GM21576 (cell line): Measurements from ENCODE around the gene IGSF9B.
"Not testable (repeated sequence)": the region's sequence is repeated elsewhere in the genome, so short reads cannot be mapped to it uniquely, and the experiment has no call there.

Experiments
- ATAC-seq: cut with Tn5 transposase; IDR thresholded peaks from one replicate; pipeline ENCODE4 v1.9.1; 2021; ENCODE audit warnings: mild to moderate bottlenecking, moderate library complexity; ENCODE audit not compliant: unreplicated experiment

Gene IGSF9B, protein sequence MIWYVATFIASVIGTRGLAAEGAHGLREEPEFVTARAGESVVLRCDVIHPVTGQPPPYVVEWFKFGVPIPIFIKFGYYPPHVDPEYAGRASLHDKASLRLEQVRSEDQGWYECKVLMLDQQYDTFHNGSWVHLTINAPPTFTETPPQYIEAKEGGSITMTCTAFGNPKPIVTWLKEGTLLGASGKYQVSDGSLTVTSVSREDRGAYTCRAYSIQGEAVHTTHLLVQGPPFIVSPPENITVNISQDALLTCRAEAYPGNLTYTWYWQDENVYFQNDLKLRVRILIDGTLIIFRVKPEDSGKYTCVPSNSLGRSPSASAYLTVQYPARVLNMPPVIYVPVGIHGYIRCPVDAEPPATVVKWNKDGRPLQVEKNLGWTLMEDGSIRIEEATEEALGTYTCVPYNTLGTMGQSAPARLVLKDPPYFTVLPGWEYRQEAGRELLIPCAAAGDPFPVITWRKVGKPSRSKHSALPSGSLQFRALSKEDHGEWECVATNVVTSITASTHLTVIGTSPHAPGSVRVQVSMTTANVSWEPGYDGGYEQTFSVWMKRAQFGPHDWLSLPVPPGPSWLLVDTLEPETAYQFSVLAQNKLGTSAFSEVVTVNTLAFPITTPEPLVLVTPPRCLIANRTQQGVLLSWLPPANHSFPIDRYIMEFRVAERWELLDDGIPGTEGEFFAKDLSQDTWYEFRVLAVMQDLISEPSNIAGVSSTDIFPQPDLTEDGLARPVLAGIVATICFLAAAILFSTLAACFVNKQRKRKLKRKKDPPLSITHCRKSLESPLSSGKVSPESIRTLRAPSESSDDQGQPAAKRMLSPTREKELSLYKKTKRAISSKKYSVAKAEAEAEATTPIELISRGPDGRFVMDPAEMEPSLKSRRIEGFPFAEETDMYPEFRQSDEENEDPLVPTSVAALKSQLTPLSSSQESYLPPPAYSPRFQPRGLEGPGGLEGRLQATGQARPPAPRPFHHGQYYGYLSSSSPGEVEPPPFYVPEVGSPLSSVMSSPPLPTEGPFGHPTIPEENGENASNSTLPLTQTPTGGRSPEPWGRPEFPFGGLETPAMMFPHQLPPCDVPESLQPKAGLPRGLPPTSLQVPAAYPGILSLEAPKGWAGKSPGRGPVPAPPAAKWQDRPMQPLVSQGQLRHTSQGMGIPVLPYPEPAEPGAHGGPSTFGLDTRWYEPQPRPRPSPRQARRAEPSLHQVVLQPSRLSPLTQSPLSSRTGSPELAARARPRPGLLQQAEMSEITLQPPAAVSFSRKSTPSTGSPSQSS (N-terminal part only)

DNA sequence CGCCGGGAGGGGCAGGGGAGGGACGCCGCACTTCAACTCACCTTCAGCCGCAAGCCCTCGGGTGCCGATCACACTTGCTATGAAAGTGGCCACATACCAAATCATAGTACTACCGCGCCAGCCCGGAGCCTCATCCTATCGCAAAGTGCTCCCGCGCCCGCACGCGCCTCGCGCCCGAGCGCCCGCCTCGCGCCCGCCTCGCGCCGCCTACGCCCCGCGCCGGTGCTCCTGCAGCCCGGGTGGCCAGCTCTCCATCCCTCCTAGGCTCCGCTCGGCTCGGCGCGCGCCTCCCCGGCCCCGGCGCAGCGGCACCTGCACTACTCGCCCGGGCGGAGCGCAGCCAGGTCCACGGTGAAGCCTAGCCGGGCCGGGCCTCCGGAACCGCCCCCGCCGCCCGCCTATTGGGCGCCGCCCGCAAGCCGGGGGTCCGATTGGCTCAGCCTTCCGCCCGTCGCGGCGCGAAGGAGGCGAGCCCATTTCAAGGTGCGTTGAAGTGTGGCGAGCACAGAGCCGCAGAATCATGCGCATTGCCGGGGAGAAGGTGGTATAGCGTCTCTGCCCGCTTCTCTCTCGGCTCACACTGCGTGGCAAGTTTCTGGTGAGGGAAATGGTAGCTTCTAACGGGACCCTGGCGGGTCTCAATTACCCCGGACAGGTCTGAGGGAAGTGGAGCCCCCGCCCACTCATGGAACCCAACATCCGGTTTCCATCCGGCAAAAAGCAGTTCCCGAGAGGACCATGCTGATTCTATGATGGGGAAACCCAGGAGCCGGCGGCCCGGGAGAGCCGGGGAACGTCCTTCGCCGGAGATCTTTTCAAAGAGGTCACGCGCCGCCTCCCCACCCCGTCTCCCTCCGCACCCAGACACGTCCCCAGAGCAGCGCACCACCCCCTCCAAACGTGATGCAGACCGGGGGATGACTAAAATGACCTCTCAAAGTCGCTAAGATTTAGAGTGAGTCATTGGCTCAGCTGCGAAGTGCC is at the start of gene IGSF9B:
IGSF9B (minus strand) TSS at position 319 of the 984 bp plus-strand sequence; CDS start at position 105, 214 bp downstream.
- ATAC-seq: peak; percentile 97

DNA sequence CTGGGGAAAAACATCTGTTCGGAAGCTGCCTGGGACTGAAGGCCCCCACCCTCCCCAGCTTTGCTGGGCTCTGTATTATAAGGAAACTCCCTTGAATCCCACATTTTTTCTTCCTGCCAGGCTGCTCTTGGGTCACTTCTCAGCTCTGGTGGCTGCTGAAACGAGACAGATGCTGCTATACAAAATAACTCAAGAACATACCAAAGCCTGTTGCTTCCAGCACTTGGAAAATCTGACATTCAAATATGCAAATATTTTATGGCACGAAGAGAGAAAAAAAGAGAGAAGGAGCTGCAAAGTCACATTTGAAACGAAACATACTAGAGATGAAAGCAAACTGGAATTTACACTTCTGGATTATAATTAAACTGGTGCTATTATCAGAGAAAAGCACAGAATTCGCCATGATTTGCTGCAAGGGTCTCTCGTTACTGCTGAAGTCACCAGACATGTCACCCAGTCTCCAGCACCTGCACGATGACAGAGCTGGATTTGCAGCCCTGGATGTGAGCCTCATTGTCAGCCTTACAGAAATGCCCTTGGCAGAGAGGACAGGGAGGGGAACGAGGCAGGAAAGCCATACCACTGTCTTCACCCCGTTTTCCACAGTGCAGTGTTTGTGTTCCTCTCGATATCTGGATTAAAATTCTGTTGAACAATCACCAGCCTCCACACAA is 47.9 kb upstream of the IGSF9B start:
- no peak for ATAC-seq

DNA sequence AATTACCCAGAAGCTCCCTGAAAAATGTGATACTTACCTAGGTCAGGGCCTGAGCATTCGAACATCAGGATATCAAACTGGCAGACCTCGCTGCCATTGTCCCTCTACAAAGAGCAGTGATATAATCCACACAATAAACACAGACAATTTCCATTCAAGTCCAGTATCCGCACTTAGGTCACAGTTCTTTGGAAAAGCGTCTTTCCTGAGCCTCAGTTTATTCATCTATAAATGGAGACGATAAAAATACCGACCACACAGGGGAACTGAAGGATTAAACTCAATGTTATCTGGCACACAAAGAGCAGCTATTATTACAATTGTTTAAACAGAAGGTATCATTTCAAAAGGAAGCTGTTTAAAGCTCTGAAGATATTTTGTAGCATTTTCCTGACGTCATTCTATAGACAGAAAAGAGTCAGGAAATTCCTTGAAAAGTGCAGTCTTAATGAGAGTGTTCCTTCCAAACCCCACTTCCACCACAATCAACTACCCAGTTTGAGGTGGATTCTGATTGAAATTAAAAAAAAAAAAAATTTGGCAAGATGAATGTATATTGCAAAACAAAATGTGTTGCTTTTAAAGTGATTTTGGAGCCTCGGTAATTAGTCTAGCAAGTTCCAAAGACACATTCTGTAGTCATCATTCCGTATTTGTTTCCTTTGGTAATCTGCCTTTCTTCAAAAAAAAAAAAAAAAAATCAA is 47.2 kb upstream of the IGSF9B start:
- ATAC-seq: no peak

DNA sequence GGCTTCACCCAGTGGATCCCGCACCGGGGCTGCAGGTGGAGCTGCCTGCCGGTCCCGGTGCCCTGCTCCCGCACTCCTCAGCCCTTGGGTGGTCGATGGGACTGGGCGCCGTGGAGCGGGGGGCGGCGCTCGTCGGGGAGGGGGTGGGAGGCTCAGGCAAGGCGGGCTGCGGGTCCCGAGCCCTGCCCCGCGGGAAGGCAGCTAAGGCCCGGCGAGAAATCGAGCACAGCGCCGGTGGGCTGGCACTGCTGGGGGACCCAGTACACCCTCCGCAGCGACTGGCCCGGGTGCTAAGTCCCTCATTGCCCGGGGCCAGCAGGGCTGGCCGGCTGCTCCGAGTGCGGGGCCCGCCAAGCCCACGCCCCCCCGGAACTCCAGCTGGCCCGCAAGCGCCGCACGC is 46.1 kb upstream of the IGSF9B start:
- ATAC-seq: not testable (repeated sequence)

DNA sequence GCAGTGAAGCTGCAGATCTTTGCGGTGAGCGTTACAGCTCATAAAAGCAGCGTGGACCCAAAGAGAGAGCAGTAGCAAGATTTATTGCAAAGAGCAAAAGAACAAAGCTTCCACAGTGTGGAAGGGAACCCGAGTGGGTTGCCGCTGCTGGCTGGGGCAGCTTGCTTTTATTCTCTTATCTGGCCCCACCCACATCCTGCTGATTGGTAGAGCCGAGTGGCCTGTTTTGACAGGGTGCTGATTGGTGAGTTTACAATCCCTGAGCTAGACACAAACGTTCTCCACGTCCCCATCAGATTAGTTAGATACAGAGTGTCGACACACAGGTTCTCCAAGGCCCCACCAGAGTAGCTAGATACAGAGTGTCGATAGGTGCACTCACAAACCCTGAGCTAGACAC is 45.6 kb upstream of the IGSF9B start:
- ATAC-seq: not testable (repeated sequence)

DNA sequence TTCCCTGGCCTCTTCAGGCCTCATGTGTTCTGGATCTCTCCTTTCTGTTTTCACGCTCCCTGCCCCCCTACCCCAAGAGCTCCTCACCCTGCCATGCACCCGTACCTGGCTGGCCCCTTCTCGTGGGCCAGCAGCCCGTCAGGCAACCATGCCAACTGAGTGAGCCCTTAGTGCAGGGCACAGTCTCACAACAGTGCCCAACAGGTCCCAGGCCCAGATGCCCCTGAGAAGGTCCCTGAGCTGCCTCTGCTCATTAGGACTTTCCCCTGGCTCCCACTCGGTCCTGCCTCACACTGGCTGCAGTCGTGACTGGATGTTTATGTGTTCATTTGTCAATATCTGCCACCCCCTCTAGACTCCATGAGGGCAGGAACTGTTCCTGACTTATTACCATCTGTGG is 44.8 kb upstream of the IGSF9B start:
- no peak for ATAC-seq

DNA sequence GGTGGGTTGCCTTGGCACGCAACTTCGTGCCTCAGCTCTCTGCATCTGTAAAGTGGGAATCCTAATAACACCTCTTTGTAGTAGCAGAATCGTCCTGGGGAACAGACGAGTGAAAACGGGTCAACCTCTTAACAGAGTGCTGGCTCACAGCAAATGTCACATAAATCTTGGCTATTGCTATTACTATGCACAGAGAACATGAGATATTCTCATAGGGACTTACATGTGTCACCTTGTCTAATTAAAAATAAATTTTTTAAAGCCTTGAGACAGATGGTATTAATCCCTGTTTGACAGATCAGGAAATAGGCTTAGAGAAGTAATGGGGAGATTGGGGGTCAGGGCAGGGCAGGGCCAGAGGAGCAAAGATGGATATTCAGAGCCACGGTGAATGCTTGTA is 44.3 kb upstream of the IGSF9B start:
- ATAC-seq: no peak

DNA sequence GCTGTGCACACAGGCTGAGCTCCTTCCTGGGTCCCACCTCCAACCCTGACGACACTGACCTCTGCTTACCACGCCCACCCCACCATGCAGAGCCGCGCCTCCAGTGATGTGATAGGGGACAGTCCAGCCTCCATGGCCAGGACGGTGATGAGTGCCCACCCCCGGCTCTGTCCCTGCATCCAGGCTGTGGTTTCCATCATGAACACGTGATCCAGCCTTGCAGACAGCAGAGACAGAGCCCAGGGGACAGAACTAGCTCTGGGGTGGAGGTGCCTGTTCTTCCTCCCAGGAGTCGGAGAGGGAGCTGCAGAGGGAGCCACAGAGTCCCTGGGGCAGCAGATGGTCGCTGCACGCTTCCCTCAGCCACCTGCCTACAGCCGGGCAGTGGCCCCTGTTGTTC is 42.6 kb upstream of the IGSF9B start:
- no peak for ATAC-seq

DNA sequence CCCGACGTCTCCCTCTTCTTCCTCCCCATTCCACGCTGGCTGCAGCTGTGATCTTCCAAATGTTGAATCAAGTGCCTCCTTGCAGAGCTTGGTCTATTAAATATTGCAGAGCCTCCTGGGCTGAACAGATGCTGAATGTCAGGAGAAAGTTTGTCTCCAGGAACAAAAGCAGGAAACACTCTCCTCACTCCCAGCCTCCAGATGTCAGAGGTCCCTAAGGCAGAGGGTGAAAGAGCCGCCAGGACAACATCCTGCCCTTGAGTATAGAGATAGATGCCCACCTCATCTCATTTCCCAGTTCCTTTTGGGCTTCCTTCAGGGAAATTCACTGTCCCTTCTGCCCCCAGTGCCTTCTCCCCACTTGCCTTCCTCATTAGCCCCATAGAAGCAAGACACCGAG is 40.8 kb upstream of the IGSF9B start:
- no peak for ATAC-seq

DNA sequence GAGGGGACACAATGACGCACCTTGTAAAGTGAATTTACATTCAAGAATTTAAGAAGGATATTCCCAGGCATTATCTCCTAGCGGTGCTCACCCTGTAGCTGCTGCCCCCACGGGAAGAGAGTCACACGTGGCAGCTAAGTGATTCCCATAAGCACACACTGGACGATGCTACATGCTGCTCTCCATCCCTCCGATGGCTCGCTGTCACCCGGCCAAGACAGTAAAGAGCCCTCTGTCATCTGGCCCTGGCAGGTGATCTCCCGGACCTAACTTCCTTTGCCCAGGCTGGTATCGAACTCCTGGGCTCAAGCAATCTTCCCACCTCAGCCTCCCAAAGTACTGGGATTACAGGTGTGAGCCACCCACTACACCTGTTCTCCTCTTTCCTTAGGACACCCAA is 39.9 kb upstream of the IGSF9B start:
- no peak for ATAC-seq

DNA sequence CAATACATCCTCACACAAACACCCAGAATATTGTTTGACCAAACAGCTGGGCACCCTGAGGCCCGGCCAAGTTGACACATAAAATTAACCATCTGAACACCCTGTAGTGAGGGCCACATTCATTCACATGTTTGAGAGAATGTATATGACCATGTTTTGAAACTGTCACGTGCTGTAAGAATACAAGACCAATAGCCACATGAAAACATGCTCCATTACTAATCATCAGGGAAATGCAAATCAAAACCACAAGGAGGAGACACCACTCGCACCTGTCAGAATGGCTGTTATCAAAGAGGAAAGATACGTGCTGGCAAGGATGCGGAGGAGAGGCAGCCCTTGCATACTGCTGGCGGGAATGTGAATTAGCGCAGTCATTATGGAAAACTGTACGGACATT is 38.3 kb upstream of the IGSF9B start:
- no peak for ATAC-seq

DNA sequence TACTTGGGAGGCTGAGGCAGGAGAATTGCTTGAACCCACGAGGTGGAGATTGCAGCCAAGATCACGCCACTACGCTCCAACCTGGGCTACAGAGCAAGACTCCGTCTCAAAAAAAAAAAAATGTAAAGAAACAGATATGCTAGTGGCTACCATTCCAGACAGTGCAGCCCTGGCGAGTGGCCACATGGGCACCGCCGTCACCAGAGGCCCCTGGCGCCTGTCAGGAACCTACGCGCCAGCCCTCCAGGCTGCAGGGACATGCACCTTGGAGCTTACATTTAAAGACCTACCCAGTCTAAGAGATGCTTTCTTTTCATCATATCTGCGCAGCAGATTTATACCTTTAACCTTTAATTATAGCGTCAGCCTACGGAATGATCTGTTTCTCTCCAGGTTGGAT is 37.2 kb upstream of the IGSF9B start:
- no peak for ATAC-seq

DNA sequence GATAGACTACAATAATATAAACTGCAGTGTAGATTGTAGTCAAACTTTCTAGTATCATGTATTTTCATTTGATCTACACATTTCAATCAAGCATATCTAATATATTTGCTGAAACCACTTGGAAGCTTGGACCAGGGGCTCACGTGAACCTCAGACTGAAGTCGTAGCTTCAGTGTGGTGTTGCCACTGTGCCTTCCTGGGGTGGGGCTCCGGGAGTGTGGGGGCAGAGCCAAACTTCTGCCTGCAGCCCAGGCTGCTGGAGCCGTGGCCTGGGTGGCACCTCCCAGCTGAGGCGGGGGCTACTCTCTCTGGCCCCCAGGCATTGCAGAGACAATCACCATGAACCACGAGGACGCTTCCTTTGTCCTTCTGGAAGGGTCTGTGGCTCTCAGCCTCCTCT is 36.3 kb upstream of the IGSF9B start:
- no peak for ATAC-seq

DNA sequence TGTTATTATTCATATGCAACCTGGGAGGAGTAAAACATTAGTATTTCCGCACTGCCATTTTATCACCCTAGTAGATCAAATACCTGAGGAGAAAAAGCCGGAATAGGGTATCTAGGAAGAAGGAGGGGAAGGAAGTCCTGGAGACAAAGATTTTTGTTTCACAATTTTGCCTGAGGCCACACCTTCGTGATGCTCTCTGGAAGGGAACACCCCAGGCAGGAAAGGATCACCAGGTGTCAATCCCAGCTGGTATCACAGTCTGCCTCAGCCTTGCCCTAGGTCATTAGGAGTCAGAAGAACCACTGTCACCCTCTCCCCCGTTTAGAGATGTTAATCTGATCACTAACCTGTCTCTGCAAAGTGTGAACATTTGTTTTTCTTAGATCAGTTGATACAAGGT is 35.4 kb upstream of the IGSF9B start:
- ATAC-seq: no peak

DNA sequence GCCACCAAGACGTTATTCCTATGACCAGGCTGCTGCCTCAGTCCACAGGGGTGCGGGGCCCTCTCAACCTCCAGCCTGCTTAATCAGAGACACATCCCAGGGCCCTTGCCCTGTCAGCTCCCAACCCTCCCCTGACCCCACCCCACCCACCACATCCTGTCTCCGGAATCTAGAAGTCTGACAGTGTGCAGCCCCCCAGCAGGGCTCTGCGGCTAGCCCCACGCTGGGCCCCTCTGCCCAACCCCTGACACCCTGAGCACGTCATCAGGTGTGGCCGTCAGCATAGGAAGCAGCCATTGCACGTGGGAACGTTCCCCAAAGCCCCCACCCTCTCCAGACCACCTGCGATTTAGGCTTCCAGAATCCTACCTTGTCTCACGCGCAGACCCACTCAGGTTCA is 34.3 kb upstream of the IGSF9B start:
- no peak for ATAC-seq

DNA sequence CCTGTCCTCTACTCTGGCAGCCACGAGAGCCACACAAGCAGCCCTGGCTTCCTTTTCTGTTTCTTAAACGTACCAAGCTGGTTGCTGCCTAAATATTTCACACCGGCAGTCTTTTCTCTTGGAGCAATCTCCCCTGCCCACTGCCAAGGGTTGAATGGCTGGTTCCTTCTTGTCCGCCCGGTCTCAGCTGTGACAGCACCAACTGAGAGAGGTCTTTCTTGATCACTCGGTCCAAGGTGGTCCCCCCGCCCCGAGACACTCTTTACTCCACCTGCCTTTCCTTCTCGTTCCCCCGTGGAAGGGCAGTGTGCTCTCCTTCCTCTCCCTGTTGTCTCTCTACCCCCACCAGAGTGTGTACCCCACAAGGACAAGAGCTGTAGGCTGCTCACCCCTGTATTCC is 33.7 kb upstream of the IGSF9B start:
- no peak for ATAC-seq

DNA sequence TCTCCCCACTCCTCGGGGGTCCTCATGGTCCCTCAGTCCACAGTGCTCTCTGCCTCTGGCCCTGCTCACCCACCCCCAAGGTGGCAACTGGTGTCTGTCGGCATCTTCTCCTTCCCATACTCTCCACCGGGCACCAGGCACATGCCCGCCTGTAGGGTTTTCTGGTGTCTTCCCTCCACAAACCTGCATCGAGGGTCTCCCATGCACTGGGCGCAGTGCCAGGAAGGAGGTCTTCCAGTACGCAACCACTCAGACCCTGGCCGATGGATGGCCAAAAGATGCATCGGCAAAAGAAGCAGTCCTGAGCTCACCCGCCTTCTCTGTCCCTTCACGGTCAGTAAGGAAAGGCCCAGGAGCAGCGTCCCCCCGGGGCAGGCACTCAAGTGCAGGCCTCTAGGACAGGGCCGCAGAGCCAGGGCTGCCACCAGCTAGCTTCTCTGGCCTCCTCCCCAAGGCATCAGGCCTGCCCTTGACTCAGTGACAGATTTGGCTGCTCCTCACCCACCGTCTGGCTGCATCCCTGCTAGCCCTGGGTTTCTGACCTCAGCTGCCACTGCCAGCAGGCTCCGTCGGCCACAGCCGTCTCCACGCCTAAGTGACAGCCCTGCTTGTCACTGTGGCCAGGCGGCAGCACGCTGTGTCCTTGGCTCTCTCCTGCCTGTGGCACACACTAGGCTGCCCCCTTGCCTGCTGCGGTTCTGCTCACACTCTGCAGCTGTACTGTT is 32.1 kb upstream of the IGSF9B start:
- no peak for ATAC-seq

DNA sequence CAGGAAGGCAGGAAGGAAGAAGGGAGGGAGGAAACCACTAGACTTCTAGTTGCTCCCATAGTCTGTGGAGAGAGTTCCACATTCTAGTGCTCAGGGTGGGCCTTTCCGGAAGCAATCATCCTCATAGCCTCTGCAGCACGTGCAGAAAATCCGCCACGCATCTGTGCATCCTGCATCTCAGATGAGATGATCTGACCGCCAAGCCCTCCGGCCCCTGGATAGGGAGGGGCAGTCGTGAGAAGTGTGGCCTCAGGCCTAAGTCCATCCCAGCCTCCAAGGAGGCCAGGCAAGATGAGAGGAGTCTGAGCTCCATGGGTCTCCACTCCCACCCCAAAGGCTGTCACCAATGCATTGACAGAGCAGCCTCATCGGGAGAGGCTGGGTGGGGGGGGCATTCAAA is 30.4 kb upstream of the IGSF9B start:
- no peak for ATAC-seq
